Activated naive CD4-positive, alpha-beta T cell (primary cell): ENCODE data around the gene CKAP2L.
A peak's percentile ranks its signal among the peaks of the same experiment; 100 is the strongest.

Experiments
- DNase-seq, 4 experiments: peaks; one replicate each; lab custom pipeline; 2025; lab: John Stamatoyannopoulos, UW

CKAP2L gene

GRCh38 chr2:112764071-112765044 is at the start of gene CKAP2L:
CKAP2L (minus strand) TSS chr2:112764609; CDS start chr2:112764598, 11 bp downstream.
- peak; percentile 74 to 91 (median 84) for DNase-seq

GRCh38 chr2:112813280-112813966 is 49.0 kb upstream of the CKAP2L start:
- DNase-seq, result no peak

- DNase-seq, result no peak
Measured at GRCh38 chr2:112812318-112813267, 48.2 kb upstream of the CKAP2L start.

GRCh38 chr2:112811841-112812306 is 47.5 kb upstream of the CKAP2L start:
- no peak for DNase-seq

GRCh38 chr2:112811276-112811831 is 46.9 kb upstream of the CKAP2L start:
- no peak for DNase-seq

- DNase-seq, result no peak
Measured at GRCh38 chr2:112809112-112809511, 44.7 kb upstream of the CKAP2L start.

GRCh38 chr2:112807233-112807807 is 42.9 kb upstream of the CKAP2L start:
- no peak for DNase-seq

- DNase-seq, result no peak
Measured at GRCh38 chr2:112805542-112805941, 41.1 kb upstream of the CKAP2L start.

GRCh38 chr2:112803691-112804521 is 39.5 kb upstream of the CKAP2L start:
- DNase-seq, result no peak

- DNase-seq, result no peak
Measured at GRCh38 chr2:112800881-112801583, 36.6 kb upstream of the CKAP2L start.

- no peak for DNase-seq
Measured at GRCh38 chr2:112798979-112799975, 34.9 kb upstream of the CKAP2L start.

- DNase-seq, result no peak
Measured at GRCh38 chr2:112796486-112796885, 32.1 kb upstream of the CKAP2L start.

GRCh38 chr2:112795774-112796173 is 31.4 kb upstream of the CKAP2L start:
- DNase-seq, result no peak

GRCh38 chr2:112794841-112795240 is 30.4 kb upstream of the CKAP2L start:
- DNase-seq, result no peak

- DNase-seq, result no peak
Measured at GRCh38 chr2:112794131-112794733, 29.8 kb upstream of the CKAP2L start.

GRCh38 chr2:112793449-112793978 is 29.1 kb upstream of the CKAP2L start:
- DNase-seq, result no peak

GRCh38 chr2:112792419-112792818 is 28.0 kb upstream of the CKAP2L start:
- DNase-seq, result no peak
